Keratinocyte (primary cell): Measurements from ENCODE around the gene TRIM6.

Experiments
- EZH2 ChIP-seq: IDR thresholded peaks from one replicate; pipeline ENCODE4 v1.6.1; 2012; ENCODE audit warnings: inconsistent platforms, mild to moderate bottlenecking, low read length, moderate library complexity
- TF ChIP-seq, protein P1 (sequence below), 3 experiments: IDR thresholded peaks in 1 of 3; conservative IDR thresholded peaks in 1 of 3; optimal IDR thresholded peaks in 1 of 3; 2 replicates in 2 of 3; 3 replicates in 1 of 3; pipeline versions ENCODE3 to v1.5.1; 2011; ENCODE audit warnings: low read length in 3 of 3, mild to moderate bottlenecking in 3 of 3, moderate library complexity in 2 of 3, control low read depth in 1 of 3, inconsistent platforms in 1 of 3; ENCODE audit not compliant: insufficient read depth in 2 of 3; ENCODE audit errors: extremely low read depth in 1 of 3

DNA sequence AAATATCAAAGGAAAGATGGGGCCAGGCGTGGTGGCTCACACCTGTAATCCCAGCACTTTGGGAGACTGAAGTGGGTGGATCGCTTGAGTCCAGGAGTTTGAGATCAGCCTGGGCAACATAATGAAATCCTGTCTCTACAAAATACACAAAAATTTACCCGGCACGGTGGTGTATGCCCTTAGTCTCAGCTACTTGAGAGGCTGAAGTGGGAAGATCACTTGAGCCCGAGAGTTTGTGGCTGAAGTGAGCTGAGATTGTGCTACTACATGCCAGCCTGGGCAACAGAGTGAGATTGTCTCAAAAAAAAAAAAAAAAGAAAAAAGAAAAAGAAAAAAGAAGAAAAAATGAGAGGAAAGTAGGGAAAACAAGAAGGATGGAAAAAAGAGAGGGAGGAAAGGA lies 3.8 kb upstream of the TRIM6 start:
- TF ChIP-seq, protein P1, sequence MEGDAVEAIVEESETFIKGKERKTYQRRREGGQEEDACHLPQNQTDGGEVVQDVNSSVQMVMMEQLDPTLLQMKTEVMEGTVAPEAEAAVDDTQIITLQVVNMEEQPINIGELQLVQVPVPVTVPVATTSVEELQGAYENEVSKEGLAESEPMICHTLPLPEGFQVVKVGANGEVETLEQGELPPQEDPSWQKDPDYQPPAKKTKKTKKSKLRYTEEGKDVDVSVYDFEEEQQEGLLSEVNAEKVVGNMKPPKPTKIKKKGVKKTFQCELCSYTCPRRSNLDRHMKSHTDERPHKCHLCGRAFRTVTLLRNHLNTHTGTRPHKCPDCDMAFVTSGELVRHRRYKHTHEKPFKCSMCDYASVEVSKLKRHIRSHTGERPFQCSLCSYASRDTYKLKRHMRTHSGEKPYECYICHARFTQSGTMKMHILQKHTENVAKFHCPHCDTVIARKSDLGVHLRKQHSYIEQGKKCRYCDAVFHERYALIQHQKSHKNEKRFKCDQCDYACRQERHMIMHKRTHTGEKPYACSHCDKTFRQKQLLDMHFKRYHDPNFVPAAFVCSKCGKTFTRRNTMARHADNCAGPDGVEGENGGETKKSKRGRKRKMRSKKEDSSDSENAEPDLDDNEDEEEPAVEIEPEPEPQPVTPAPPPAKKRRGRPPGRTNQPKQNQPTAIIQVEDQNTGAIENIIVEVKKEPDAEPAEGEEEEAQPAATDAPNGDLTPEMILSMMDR (optimal IDR thresholded peaks at IDR 0.05 in 1 of 3, IDR thresholded peaks at IDR 0.05 in 1 of 3, conservative IDR thresholded peaks at IDR 0.05 in 1 of 3; ENCODE audit: extremely low read depth in 1 of 3, insufficient read depth in 2 of 3, low read length in 3 of 3), result no peak
- TF ChIP-seq EZH2, result no peak
